T-helper 9 cell (primary cell): ENCODE results near the gene CYBRD1.
"Not testable (repeated sequence)": the region's sequence is repeated elsewhere in the genome, so short reads cannot be mapped to it uniquely, and the experiment has no call there.

ENCODE experiments used
- DNase-seq: peaks from one replicate; pipeline ENCODE4 v3.0.0-alpha.2; 2020
- total RNA-seq, 2 donors: gene quantifications; one replicate each; lab custom pipeline; 2026; lab: John Stamatoyannopoulos, UW

The CYBRD1 gene, protein sequence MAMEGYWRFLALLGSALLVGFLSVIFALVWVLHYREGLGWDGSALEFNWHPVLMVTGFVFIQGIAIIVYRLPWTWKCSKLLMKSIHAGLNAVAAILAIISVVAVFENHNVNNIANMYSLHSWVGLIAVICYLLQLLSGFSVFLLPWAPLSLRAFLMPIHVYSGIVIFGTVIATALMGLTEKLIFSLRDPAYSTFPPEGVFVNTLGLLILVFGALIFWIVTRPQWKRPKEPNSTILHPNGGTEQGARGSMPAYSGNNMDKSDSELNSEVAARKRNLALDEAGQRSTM
- total RNA-seq, result 0.28 to 0.48 reads per million in 2 donors

GRCh38 chr2:171522052-171522787 is at the start of gene CYBRD1:
Gene CYBRD1, plus strand, starts transcription at chr2:171522474. Its CDS starts 72 bp downstream, at chr2:171522546.
- DNase-seq, result no peak

GRCh38 chr2:171475979-171476378 is 46.3 kb upstream of the CYBRD1 start:
- DNase-seq, result no peak

GRCh38 chr2:171478345-171478744 is 43.9 kb upstream of the CYBRD1 start:
- DNase-seq, result no peak

DNA sequence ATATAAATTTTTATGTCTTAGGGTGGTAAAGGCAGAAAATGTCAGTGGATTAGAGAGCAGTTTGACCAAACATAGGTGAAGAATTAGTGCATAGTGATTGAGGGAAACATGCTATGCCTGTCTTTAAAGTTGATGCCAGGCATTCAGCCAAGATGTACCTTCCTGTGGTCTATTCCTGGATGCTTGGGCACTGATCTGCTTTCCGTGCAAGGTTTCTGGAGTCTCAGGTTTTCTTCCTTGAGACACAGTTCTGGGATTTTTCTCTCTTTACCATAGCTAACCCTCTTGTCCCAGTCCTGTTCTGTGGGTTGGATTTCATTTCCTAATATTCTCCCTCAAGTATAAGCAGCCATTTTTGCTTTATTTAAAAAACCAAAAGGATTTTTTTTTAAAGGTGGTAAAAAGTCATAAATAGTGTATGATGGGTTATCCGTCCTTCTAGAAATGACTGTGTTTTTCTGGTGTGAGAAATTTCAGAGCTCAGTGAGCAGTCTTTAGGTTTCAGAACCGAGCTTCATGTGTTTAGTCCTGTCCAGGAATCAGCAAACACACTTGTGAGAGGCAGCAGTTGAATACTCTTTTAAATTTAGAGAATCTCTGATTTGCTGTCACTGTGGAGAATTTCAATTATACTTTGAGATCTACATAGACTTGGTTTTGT is 43.0 kb upstream of the CYBRD1 start:
- no peak for DNase-seq

GRCh38 chr2:171480908-171481307 is 41.4 kb upstream of the CYBRD1 start:
- no peak for DNase-seq

DNA sequence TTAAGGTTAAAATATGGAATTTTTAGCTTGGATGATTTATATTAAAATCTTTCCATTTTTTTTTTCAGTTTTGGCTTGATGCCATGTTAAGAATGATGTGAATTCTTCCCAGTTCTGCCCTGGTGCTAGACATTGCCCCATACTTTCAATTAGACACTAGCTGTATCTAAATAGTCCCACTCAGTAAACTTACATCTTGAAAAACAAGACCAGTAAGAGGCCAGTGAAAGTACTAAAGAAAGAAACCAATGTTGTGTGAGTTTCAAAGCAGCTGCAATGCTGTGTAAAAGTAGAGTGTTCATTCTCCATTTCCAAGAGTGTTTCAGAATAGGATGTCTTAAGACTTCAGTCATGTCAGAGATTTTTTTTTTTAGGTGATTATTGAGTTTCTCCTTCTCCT is 40.0 kb upstream of the CYBRD1 start:
- no peak for DNase-seq

DNA sequence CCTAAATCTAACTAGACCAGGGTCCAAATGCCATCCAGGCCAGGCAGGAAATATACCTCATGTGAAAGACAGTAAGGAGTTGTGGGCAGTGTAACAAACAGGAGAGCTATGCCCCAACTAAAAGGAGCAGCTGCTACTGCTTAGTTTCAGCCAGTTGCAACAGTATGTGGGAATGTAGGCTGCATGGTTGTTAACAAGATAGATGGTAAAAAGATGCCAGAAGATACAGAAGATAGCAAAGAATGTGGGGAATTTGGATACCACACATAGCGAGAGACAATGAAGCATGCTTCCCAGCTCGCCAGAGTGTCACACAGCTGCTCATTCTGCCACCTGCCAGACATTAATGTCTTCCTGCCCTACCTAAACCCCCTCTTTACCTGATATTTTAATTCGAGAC is 39.4 kb upstream of the CYBRD1 start:
- DNase-seq, result no peak

GRCh38 chr2:171483793-171484192 is 38.5 kb upstream of the CYBRD1 start:
- no peak for DNase-seq

- no peak for DNase-seq
Observed at GRCh38 chr2:171485116-171485515, 37.2 kb upstream of the CYBRD1 start.

DNA sequence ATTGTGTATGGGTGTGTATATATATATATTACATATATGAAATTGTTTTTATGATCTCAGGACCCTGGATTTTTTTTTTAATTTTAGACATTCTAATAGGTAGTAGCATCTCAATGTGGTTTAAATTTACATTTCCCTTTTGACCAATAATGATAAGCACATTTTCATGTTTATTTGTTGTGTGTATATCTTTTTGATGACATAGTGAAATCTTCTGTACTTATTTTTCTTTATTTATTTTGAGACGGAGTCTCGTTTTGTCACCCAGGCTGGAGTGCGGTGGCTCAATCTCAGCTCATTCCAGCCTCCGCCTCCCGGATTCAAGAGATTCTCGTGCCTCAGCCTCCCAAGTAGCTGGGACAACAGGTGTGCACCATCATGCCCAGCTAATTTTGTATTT is 35.1 kb upstream of the CYBRD1 start:
- no peak for DNase-seq

DNA sequence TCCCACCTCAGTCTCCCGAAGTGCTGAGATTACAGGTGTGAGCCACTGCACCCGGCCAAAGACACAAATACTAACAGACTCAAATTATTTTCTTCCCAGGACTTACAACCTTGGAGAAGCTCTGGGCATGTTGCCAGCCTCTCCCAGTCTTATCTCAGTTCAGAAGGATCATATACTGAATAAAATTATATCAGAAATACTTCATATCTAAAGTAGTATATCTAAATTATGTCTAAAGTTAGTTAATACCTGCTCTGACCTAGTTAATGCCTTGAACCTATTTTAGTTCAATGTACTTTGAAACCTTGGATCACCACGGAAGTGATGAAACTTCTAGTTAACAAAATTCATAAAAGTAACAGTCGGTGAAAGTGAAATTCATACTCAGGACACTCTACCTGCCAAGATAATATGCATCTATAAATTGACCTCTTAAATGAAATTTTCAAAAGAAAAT is 34.4 kb upstream of the CYBRD1 start:
- DNase-seq, result no peak

DNA sequence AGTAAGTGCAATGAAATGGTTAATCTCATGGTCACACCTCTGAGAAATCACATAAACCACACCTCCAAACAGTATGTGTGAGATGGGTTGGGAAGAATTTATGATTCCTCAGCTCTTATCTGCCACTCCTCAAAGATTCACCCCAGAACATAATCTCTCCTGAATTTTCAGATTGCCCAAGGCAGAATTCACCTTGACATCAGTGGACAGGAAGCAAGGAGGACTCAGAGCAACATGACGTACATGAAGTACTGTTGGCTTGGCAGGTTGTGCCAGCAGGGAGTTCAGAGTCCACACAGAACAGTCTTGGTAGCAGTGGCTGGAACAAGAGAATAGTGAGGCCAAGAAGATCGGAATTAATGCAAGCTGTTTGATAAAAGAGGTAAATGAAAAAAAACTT is 31.7 kb upstream of the CYBRD1 start:
- no peak for DNase-seq

GRCh38 chr2:171491292-171491691 is 31.0 kb upstream of the CYBRD1 start:
- no peak for DNase-seq

- DNase-seq, result no peak
Observed at GRCh38 chr2:171492664-171493063, 29.6 kb upstream of the CYBRD1 start.

DNA sequence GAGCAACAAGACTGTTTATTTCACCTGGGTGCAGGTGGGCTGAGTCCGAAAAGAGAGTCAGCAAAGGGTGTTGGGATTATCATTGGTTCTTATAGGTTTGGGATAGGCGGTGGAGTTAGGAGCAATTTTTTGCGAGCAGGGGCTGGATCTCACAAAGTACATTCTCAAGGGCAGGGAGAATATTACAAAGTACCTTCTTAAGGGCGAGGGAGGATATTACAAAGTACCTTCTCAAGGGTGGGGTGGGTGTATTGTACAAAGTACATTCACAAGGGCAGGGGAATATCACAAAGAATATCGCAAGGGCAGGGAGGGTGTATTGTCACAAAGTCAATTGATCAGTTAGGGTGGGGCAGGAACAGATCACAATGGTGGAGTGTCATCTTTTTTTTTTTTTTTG is 24.6 kb upstream of the CYBRD1 start:
- DNase-seq, result not testable (repeated sequence)

GRCh38 chr2:171505374-171505773 is 16.9 kb upstream of the CYBRD1 start:
- DNase-seq, result no peak

GRCh38 chr2:171509945-171510731 is 12.1 kb upstream of the CYBRD1 start:
- DNase-seq, result no peak

- no peak for DNase-seq
Observed at GRCh38 chr2:171512014-171512413, 10.3 kb upstream of the CYBRD1 start.

DNA sequence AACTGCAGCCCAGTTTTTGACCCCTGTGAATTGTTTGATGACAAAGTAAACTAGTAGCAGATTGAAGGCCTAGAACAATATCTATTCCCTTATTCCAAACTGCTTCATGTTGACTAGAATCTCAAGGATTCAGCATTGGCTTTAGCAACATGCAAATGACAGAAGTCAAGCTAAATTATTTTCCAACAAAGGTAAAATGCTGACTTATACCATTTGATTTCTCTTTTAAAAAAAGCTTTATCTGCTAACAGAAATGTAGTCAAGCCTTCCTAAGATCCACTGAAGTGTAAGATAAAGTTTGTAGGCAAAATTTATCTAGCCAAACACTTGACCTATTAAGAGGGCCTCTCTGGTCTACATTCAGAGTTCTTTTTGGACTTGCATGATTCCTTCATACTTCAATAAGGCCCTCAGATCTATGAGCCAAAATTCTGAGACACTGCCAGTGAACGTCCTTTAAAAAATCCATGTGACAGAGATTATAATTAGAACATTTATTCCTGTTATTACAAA is 9.5 kb upstream of the CYBRD1 start:
- no peak for DNase-seq

- DNase-seq, result no peak
Observed at GRCh38 chr2:171513719-171514160, 8.5 kb upstream of the CYBRD1 start.

- DNase-seq, result no peak
Observed at GRCh38 chr2:171514908-171515582, 7.2 kb upstream of the CYBRD1 start.
